Measurements from ENCODE around the gene JAK1.

JAK1 gene

GRCh38 chr1:64980745-64981600 lies 14.6 kb upstream of the JAK1 start:
- no peak for DNase-seq (ENCODE audit: low read depth)

GRCh38 chr1:64979358-64979757 lies 13.0 kb upstream of the JAK1 start:
- no peak for DNase-seq (ENCODE audit: low read depth)

- DNase-seq (ENCODE audit: low read depth) = no peak
These were observed 10.0 kb upstream of the JAK1 start for GRCh38 chr1:64976361-64976760.

- DNase-seq (ENCODE audit: low read depth) = no peak
These were observed 9.4 kb upstream of the JAK1 start for GRCh38 chr1:64975740-64976139.

- no peak for DNase-seq (ENCODE audit: low read depth)
These were observed 8.8 kb upstream of the JAK1 start for GRCh38 chr1:64975127-64975526.

GRCh38 chr1:64974288-64974825 lies 8.0 kb upstream of the JAK1 start:
- DNase-seq (ENCODE audit: low read depth) = no peak

- no peak for DNase-seq (ENCODE audit: low read depth)
These were observed 6.8 kb upstream of the JAK1 start for GRCh38 chr1:64973061-64973647.

GRCh38 chr1:64969305-64970046 lies 3.1 kb upstream of the JAK1 start:
- no peak for DNase-seq (ENCODE audit: low read depth)

- no peak for DNase-seq (ENCODE audit: low read depth)
These were observed 1.0 kb upstream of the JAK1 start for GRCh38 chr1:64967381-64967780.

GRCh38 chr1:64965366-64966157 lies 787 bp downstream of the JAK1 start:
- DNase-seq (ENCODE audit: low read depth) = peak; percentile 64

GRCh38 chr1:64963466-64963865 lies 2.9 kb downstream of the JAK1 start:
- DNase-seq (ENCODE audit: low read depth) = no peak

GRCh38 chr1:64962441-64962840 lies 3.9 kb downstream of the JAK1 start:
- DNase-seq (ENCODE audit: low read depth) = peak; percentile 8

- DNase-seq (ENCODE audit: low read depth) = no peak
These were observed 4.4 kb downstream of the JAK1 start for GRCh38 chr1:64961923-64962322.

- no peak for DNase-seq (ENCODE audit: low read depth)
These were observed 5.6 kb downstream of the JAK1 start for GRCh38 chr1:64960731-64961130.

- no peak for DNase-seq (ENCODE audit: low read depth)
These were observed 6.4 kb downstream of the JAK1 start for GRCh38 chr1:64959986-64960385.

GRCh38 chr1:64956733-64957441 lies 9.5 kb downstream of the JAK1 start:
- no peak for DNase-seq (ENCODE audit: low read depth)

GRCh38 chr1:64956010-64956640 lies 10.2 kb downstream of the JAK1 start:
- no peak for DNase-seq (ENCODE audit: low read depth)

GRCh38 chr1:64955097-64956009 lies 11.0 kb downstream of the JAK1 start:
- DNase-seq (ENCODE audit: low read depth) = no peak

GRCh38 chr1:64953241-64953640 lies 13.1 kb downstream of the JAK1 start:
- DNase-seq (ENCODE audit: low read depth) = no peak

Measured in activated T-helper 9 cell treated with anti-CD3 and anti-CD28 coated beads, Interleukin-2, amount 50 U/mL, for 16 hours (primary cell).